Islet of Langerhans (tissue), 1 donor: ENCODE data around the gene EPB41L4A.

Source experiments
- FAIRE-seq: peaks from one replicate; lab custom pipeline; 2011; peaks lifted over from hg19 to GRCh38; lab: Jason Lieb, UNC

Gene EPB41L4A

GRCh38 chr5:112355058-112355685 lies 63.9 kb downstream of the EPB41L4A start:
- FAIRE-seq: no peak

GRCh38 chr5:112353678-112354077 lies 65.4 kb downstream of the EPB41L4A start:
- no peak for FAIRE-seq

- no peak for FAIRE-seq
These were observed 67.9 kb downstream of the EPB41L4A start for GRCh38 chr5:112351225-112351624.

GRCh38 chr5:112350626-112351025 lies 68.5 kb downstream of the EPB41L4A start:
- FAIRE-seq: no peak

GRCh38 chr5:112349371-112349770 lies 69.7 kb downstream of the EPB41L4A start:
- no peak for FAIRE-seq

- no peak for FAIRE-seq
These were observed 70.2 kb downstream of the EPB41L4A start for GRCh38 chr5:112348915-112349314.

GRCh38 chr5:112348387-112348786 lies 70.7 kb downstream of the EPB41L4A start:
- no peak for FAIRE-seq

- FAIRE-seq: no peak
These were observed 72.5 kb downstream of the EPB41L4A start for GRCh38 chr5:112346411-112347044.

GRCh38 chr5:112344540-112344939 lies 74.5 kb downstream of the EPB41L4A start:
- FAIRE-seq: no peak

GRCh38 chr5:112342389-112342788 lies 76.7 kb downstream of the EPB41L4A start:
- FAIRE-seq: no peak

GRCh38 chr5:112339761-112340160 lies 79.3 kb downstream of the EPB41L4A start:
- FAIRE-seq: no peak

- no peak for FAIRE-seq
These were observed 80.3 kb downstream of the EPB41L4A start for GRCh38 chr5:112338681-112339337.

- no peak for FAIRE-seq
These were observed 85.7 kb downstream of the EPB41L4A start for GRCh38 chr5:112333331-112333781.

- no peak for FAIRE-seq
These were observed 87.2 kb downstream of the EPB41L4A start for GRCh38 chr5:112331892-112332291.

GRCh38 chr5:112329419-112330090 lies 89.5 kb downstream of the EPB41L4A start:
- no peak for FAIRE-seq

- FAIRE-seq: no peak
These were observed 95.9 kb downstream of the EPB41L4A start for GRCh38 chr5:112323166-112323565.

GRCh38 chr5:112320408-112320807 lies 98.7 kb downstream of the EPB41L4A start:
- no peak for FAIRE-seq

- no peak for FAIRE-seq
These were observed 100.7 kb downstream of the EPB41L4A start for GRCh38 chr5:112318346-112318745.

- no peak for FAIRE-seq
These were observed 101.2 kb downstream of the EPB41L4A start for GRCh38 chr5:112317866-112318265.

GRCh38 chr5:112316731-112317130 lies 102.3 kb downstream of the EPB41L4A start:
- no peak for FAIRE-seq

- no peak for FAIRE-seq
These were observed 103.1 kb downstream of the EPB41L4A start for GRCh38 chr5:112316006-112316405.

GRCh38 chr5:112312295-112313275 lies 106.5 kb downstream of the EPB41L4A start:
- no peak for FAIRE-seq
